Measurements from ENCODE around the gene RCVRN.

Gene RCVRN

GRCh38 chr17:9862220-9862619 is 42.9 kb downstream of the RCVRN start:
- Histone ChIP-seq H3K9me2 (replicated peaks; ENCODE audit: insufficient read depth, low read length) (no peaks in the 10 kb centered on the region), H3K4me2 (ENCODE audit: low read depth, low read length, poor library complexity, severe bottlenecking) (no peak overlapping the region), H3K27ac (ENCODE audit: low read depth, low read length) (no peak overlapping the region), H3K27me3 (ENCODE audit: low read length) (no peaks in the 10 kb centered on the region), H3K9me3 (ENCODE audit: insufficient read depth, low read length) (no peaks in the 10 kb centered on the region), H3F3A (ENCODE audit: insufficient read depth) (no peaks in the 10 kb centered on the region), H3K36me3 (ENCODE audit: low read length) (no peaks in the 10 kb centered on the region), H2AFZ (ENCODE audit: low read depth, low read length, severe bottlenecking) (no peak overlapping the region), H4K20me1 (ENCODE audit: low read depth, low read length) (no peaks in the 10 kb centered on the region), H3K4me3 (ENCODE audit: insufficient read depth, low read length, poor library complexity, severe bottlenecking) (no peak overlapping the region), H3K9ac (ENCODE audit: low read length) (no peak overlapping the region), H3K79me2 (ENCODE audit: insufficient read depth, low read length) (no peaks in the 10 kb centered on the region)
- TF ChIP-seq EZH2phosphoT487 (conservative IDR thresholded peaks at IDR 0.05; ENCODE audit: low read length) (no peak), CTCF (IDR thresholded peaks at IDR 0.05; ENCODE audit: insufficient read depth, low read length, poor library complexity, severe bottlenecking) (no peak)

- Histone ChIP-seq H3K4me3 (ENCODE audit: insufficient read depth, low read length, poor library complexity, severe bottlenecking) (no peak overlapping the region), H3K4me2 (ENCODE audit: low read depth, low read length, poor library complexity, severe bottlenecking) (no peak overlapping the region), H3K9me2 (replicated peaks; ENCODE audit: insufficient read depth, low read length) (no peaks in the 10 kb centered on the region), H3K36me3 (ENCODE audit: low read length) (no peaks in the 10 kb centered on the region), H3K9ac (ENCODE audit: low read length) (no peak overlapping the region), H3F3A (ENCODE audit: insufficient read depth) (no peaks in the 10 kb centered on the region), H3K9me3 (ENCODE audit: insufficient read depth, low read length) (no peaks in the 10 kb centered on the region), H3K27me3 (ENCODE audit: low read length) (no peaks in the 10 kb centered on the region), H3K79me2 (ENCODE audit: insufficient read depth, low read length) (no peaks in the 10 kb centered on the region), H4K20me1 (ENCODE audit: low read depth, low read length) (no peaks in the 10 kb centered on the region), H3K27ac (ENCODE audit: low read depth, low read length) (no peak overlapping the region), H2AFZ (ENCODE audit: low read depth, low read length, severe bottlenecking) (no peak overlapping the region)
- TF ChIP-seq EZH2phosphoT487 (conservative IDR thresholded peaks at IDR 0.05; ENCODE audit: low read length) (no peak), CTCF (IDR thresholded peaks at IDR 0.05; ENCODE audit: insufficient read depth, low read length, poor library complexity, severe bottlenecking) (no peak)
Measured at GRCh38 chr17:9860851-9861250, 44.2 kb downstream of the RCVRN start.

- Histone ChIP-seq H4K20me1 (ENCODE audit: low read depth, low read length) (no peaks in the 10 kb centered on the region), H3K79me2 (ENCODE audit: insufficient read depth, low read length) (no peaks in the 10 kb centered on the region)
- TF ChIP-seq EZH2phosphoT487 (conservative IDR thresholded peaks at IDR 0.05; ENCODE audit: low read length) (no peak), CTCF (IDR thresholded peaks at IDR 0.05; ENCODE audit: insufficient read depth, low read length, poor library complexity, severe bottlenecking) (no peak)
Measured at GRCh38 chr17:9859781-9860180, 45.3 kb downstream of the RCVRN start.

More at GRCh38 chr17:9859781-9860180, 45.3 kb downstream of the RCVRN start:
- Histone ChIP-seq H3K9me3 (ENCODE audit: insufficient read depth, low read length) (no peaks in the 10 kb centered on the region), H3K4me2 (ENCODE audit: low read depth, low read length, poor library complexity, severe bottlenecking) (no peak overlapping the region), H3K9me2 (replicated peaks; ENCODE audit: insufficient read depth, low read length) (no peaks in the 10 kb centered on the region), H3K27ac (ENCODE audit: low read depth, low read length) (no peak overlapping the region), H3K9ac (ENCODE audit: low read length) (no peak overlapping the region), H3K27me3 (ENCODE audit: low read length) (no peaks in the 10 kb centered on the region), H2AFZ (ENCODE audit: low read depth, low read length, severe bottlenecking) (no peak overlapping the region), H3K36me3 (ENCODE audit: low read length) (no peaks in the 10 kb centered on the region), H3K4me3 (ENCODE audit: insufficient read depth, low read length, poor library complexity, severe bottlenecking) (no peak overlapping the region), H3F3A (ENCODE audit: insufficient read depth) (no peaks in the 10 kb centered on the region)
